Neural cell (in vitro differentiated cells): ENCODE measurements around the gene ZNF331.

Experiments used
- CTCF ChIP-seq: fragments of 450-650 bp; IDR thresholded peaks from 2 replicates; pipeline ENCODE4 v1.5.1; 2014; ENCODE audit warnings: antibody characterized with exemption, mild to moderate bottlenecking, moderate library complexity; ENCODE audit not compliant: poor library complexity, severe bottlenecking
- EP300 ChIP-seq: fragments of 450-650 bp; conservative IDR thresholded peaks from 2 replicates; pipeline ENCODE4 v1.6.1; 2014; ENCODE audit warnings: antibody characterized with exemption, mild to moderate bottlenecking, moderate library complexity; ENCODE audit not compliant: poor library complexity, severe bottlenecking
- EZH2 ChIP-seq: fragments of 200-600, 300-800 bp; shearing (Covaris generic), sonication (generic); IDR thresholded peaks from 2 replicates; pipeline ENCODE4 v1.6.1; 2014; ENCODE audit warnings: antibody characterized with exemption, low read length, borderline replicate concordance, mild to moderate bottlenecking; ENCODE audit not compliant: insufficient read depth, poor library complexity, severe bottlenecking
- MXI1 ChIP-seq: fragments of 450-650 bp; conservative IDR thresholded peaks from 2 replicates; pipeline ENCODE4 v1.6.1; 2014; ENCODE audit warnings: antibody characterized with exemption, mild to moderate bottlenecking; ENCODE audit not compliant: poor library complexity, severe bottlenecking
- POLR2AphosphoS5 ChIP-seq: IDR thresholded peaks from 2 replicates; pipeline ENCODE4 v1.6.1; 2012
- SMC3 ChIP-seq: fragments of 450-650 bp; conservative IDR thresholded peaks from 2 replicates; pipeline ENCODE4 v1.6.1; 2014; ENCODE audit warnings: antibody characterized with exemption, mild to moderate bottlenecking, moderate library complexity; ENCODE audit not compliant: poor library complexity
- TAF1 ChIP-seq: IDR thresholded peaks from 2 replicates; pipeline ENCODE4 v1.6.1; 2012; ENCODE audit warnings: low read depth
- TF ChIP-seq, protein P1 (sequence below): IDR thresholded peaks from 2 replicates; pipeline ENCODE4 v1.6.1; 2012; ENCODE audit warnings: borderline replicate concordance

- TF ChIP-seq SMC3 (no peak), MXI1 (no peak), CTCF (no peak), TAF1 (no peak), EP300 (no peak), POLR2AphosphoS5 (no peak), EZH2 (no peak)
- TF ChIP-seq, protein P1, sequence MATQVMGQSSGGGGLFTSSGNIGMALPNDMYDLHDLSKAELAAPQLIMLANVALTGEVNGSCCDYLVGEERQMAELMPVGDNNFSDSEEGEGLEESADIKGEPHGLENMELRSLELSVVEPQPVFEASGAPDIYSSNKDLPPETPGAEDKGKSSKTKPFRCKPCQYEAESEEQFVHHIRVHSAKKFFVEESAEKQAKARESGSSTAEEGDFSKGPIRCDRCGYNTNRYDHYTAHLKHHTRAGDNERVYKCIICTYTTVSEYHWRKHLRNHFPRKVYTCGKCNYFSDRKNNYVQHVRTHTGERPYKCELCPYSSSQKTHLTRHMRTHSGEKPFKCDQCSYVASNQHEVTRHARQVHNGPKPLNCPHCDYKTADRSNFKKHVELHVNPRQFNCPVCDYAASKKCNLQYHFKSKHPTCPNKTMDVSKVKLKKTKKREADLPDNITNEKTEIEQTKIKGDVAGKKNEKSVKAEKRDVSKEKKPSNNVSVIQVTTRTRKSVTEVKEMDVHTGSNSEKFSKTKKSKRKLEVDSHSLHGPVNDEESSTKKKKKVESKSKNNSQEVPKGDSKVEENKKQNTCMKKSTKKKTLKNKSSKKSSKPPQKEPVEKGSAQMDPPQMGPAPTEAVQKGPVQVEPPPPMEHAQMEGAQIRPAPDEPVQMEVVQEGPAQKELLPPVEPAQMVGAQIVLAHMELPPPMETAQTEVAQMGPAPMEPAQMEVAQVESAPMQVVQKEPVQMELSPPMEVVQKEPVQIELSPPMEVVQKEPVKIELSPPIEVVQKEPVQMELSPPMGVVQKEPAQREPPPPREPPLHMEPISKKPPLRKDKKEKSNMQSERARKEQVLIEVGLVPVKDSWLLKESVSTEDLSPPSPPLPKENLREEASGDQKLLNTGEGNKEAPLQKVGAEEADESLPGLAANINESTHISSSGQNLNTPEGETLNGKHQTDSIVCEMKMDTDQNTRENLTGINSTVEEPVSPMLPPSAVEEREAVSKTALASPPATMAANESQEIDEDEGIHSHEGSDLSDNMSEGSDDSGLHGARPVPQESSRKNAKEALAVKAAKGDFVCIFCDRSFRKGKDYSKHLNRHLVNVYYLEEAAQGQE: no peak
These were observed 58.1 kb downstream of the ZNF331 start for GRCh38 chr19:53596056-53596455.
